ENCODE data around the gene JUP. TPM values are rescaled to one million over a fixed set of nuclear protein-coding genes. Genes with fewer than 3 reads are reported as not detected.

JUP gene
- total RNA-seq, 1 experiment from 2014 or later: 102 TPM

- H3K9ac ChIP-seq (ENCODE audit: low read length): peak within 1 kb of the TSS; percentile 41
These were observed 26.1 kb upstream of the JUP start, which contains the start of gene FKBP10 for GRCh38 chr17:41812381-41813151. FKBP10 (plus strand) TSS chr17:41813004; CDS start chr17:41813035, 31 bp downstream.

GRCh38 chr17:41811549-41812380 lies 25.3 kb upstream of the JUP start, which contains the start of gene P3H4:
P3H4 (minus strand) TSS chr17:41811949; CDS start chr17:41811915, 34 bp downstream.
- H3K4me2 ChIP-seq (ENCODE audit: low read depth, low read length, poor library complexity, severe bottlenecking): peak within 1 kb of the TSS; percentile 71
- no peaks in the 10 kb centered on the region for H4K20me1 ChIP-seq (ENCODE audit: insufficient read depth, low read depth, low read length)
- peak within 1 kb of the TSS; percentile 47; the same call in 1 of the 2 replicates for H3K4me3 ChIP-seq (ENCODE audit: low read length)
- no peak within 1 kb of the TSS for H3K27ac ChIP-seq (ENCODE audit: low read length)
- peak within 1 kb of the TSS; percentile 41 for H3K9ac ChIP-seq (ENCODE audit: low read length)
- peak within 1 kb of the TSS; percentile 60; the same call in 1 of the 2 replicates for H2AFZ ChIP-seq (ENCODE audit: low read length)
- H3K36me3 ChIP-seq (ENCODE audit: insufficient read depth, low read length): no peaks in the 10 kb centered on the region
- no peaks in the 10 kb centered on the region for H3K79me2 ChIP-seq (ENCODE audit: low read length)
- H3K4me1 ChIP-seq (ENCODE audit: low read length): peaks cover 12% of the 10 kb centered on the region
- peak; percentile 64 for DNase-seq
- H3K27me3 ChIP-seq (ENCODE audit: low read length): no peaks in the 10 kb centered on the region
- no peaks in the 10 kb centered on the region for H3K9me2 ChIP-seq (replicated peaks; ENCODE audit: insufficient read depth, low read length)
- H3K9me3 ChIP-seq (ENCODE audit: low read length): no peaks in the 10 kb centered on the region

More at GRCh38 chr17:41812381-41813151, 26.1 kb upstream of the JUP start, which contains the start of gene FKBP10:
- peak; percentile 67 for DNase-seq
- Histone ChIP-seq H2AFZ (ENCODE audit: low read length) (peak within 1 kb of the TSS; percentile 60; the same call in 1 of the 2 replicates), H3K79me2 (ENCODE audit: low read length) (no peaks in the 10 kb centered on the region), H3K27ac (ENCODE audit: low read length) (no peak within 1 kb of the TSS), H4K20me1 (ENCODE audit: insufficient read depth, low read depth, low read length) (no peaks in the 10 kb centered on the region), H3K4me2 (ENCODE audit: low read depth, low read length, poor library complexity, severe bottlenecking) (peak within 1 kb of the TSS; percentile 71), H3K9me3 (ENCODE audit: low read length) (no peaks in the 10 kb centered on the region), H3K4me3 (ENCODE audit: low read length) (peak within 1 kb of the TSS; percentile 47; the same call in 1 of the 2 replicates), H3K9me2 (replicated peaks; ENCODE audit: insufficient read depth, low read length) (no peaks in the 10 kb centered on the region), H3K36me3 (ENCODE audit: insufficient read depth, low read length) (no peaks in the 10 kb centered on the region), H3K4me1 (ENCODE audit: low read length) (peaks cover 12% of the 10 kb centered on the region), H3K27me3 (ENCODE audit: low read length) (no peaks in the 10 kb centered on the region)

DNA sequence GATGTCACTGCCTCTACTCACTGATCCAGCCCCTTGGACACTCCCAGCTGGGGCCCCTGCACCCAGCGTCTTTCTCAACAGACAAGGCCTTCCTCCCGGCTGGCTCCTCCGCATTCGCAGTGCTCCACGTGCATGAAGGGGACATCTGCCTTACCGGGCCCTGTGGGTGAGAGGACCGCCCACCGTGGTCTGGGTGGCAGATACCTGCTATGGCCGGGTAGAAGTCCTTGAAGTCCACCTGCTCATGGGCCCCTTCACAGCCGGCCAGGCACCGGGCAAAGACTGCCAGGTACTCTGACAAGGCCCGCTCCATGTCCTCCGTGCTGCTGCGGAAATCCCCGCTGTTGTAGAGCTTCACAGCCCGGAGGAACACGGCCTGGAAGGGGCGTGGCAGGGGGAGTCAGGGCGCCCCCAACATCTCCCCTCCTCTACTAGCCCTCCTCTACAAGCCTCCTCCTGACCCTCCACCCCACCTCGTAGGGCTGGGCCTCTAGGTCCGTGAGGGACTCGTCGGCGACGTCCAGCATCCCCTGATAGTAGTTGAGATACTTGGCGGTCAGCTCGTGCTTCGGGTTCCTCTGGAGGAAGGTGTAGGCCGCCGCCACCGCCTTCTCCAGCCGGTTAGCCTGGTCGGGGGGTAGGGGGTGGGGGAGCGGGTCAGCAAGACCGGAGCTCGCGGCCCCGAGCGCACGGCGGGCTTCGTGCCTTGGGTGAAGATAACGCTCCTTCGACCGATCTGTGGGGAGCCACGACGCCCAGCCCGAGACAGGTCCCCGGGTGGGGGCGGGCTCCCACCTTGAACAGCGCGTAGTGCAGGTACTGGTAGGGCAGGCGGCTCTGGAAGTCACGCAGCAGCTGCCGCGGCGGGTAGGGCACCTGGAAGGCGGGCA lies 24.4 kb upstream of the JUP start:
- Histone ChIP-seq H2AFZ (ENCODE audit: low read length) (no peak overlapping the region), H3K27ac (ENCODE audit: low read length) (no peak overlapping the region)

GRCh38 chr17:41806685-41807445 lies 20.4 kb upstream of the JUP start:
- no peaks in the 10 kb centered on the region for H3K27me3 ChIP-seq (ENCODE audit: low read length)
- H2AFZ ChIP-seq (ENCODE audit: low read length): no peak overlapping the region
- no peaks in the 10 kb centered on the region for H4K20me1 ChIP-seq (ENCODE audit: insufficient read depth, low read depth, low read length)
- H3K79me2 ChIP-seq (ENCODE audit: low read length): no peaks in the 10 kb centered on the region
- H3K36me3 ChIP-seq (ENCODE audit: insufficient read depth, low read length): no peaks in the 10 kb centered on the region
- H3K9ac ChIP-seq (ENCODE audit: low read length): no peak overlapping the region
- H3K4me3 ChIP-seq (ENCODE audit: low read length): no peak overlapping the region
- H3K27ac ChIP-seq (ENCODE audit: low read length): no peak overlapping the region
- DNase-seq: no peak
- no peaks in the 10 kb centered on the region for H3K9me3 ChIP-seq (ENCODE audit: low read length)
- peaks cover 13% of the 10 kb centered on the region for H3K4me1 ChIP-seq (ENCODE audit: low read length)
- no peaks in the 10 kb centered on the region for H3K9me2 ChIP-seq (replicated peaks; ENCODE audit: insufficient read depth, low read length)
- H3K4me2 ChIP-seq (ENCODE audit: low read depth, low read length, poor library complexity, severe bottlenecking): no peak overlapping the region

More for the DNA sequence above, 24.4 kb upstream of the JUP start:
- Histone ChIP-seq H3K9ac (ENCODE audit: low read length) (no peak overlapping the region), H4K20me1 (ENCODE audit: insufficient read depth, low read depth, low read length) (no peaks in the 10 kb centered on the region), H3K27me3 (ENCODE audit: low read length) (no peaks in the 10 kb centered on the region), H3K36me3 (ENCODE audit: insufficient read depth, low read length) (no peaks in the 10 kb centered on the region), H3K9me3 (ENCODE audit: low read length) (no peaks in the 10 kb centered on the region), H3K4me3 (ENCODE audit: low read length) (no peak overlapping the region), H3K9me2 (replicated peaks; ENCODE audit: insufficient read depth, low read length) (no peaks in the 10 kb centered on the region), H3K4me2 (ENCODE audit: low read depth, low read length, poor library complexity, severe bottlenecking) (no peak overlapping the region), H3K4me1 (ENCODE audit: low read length) (peaks cover 12% of the 10 kb centered on the region), H3K79me2 (ENCODE audit: low read length) (no peaks in the 10 kb centered on the region)
- no peak for DNase-seq

DNA sequence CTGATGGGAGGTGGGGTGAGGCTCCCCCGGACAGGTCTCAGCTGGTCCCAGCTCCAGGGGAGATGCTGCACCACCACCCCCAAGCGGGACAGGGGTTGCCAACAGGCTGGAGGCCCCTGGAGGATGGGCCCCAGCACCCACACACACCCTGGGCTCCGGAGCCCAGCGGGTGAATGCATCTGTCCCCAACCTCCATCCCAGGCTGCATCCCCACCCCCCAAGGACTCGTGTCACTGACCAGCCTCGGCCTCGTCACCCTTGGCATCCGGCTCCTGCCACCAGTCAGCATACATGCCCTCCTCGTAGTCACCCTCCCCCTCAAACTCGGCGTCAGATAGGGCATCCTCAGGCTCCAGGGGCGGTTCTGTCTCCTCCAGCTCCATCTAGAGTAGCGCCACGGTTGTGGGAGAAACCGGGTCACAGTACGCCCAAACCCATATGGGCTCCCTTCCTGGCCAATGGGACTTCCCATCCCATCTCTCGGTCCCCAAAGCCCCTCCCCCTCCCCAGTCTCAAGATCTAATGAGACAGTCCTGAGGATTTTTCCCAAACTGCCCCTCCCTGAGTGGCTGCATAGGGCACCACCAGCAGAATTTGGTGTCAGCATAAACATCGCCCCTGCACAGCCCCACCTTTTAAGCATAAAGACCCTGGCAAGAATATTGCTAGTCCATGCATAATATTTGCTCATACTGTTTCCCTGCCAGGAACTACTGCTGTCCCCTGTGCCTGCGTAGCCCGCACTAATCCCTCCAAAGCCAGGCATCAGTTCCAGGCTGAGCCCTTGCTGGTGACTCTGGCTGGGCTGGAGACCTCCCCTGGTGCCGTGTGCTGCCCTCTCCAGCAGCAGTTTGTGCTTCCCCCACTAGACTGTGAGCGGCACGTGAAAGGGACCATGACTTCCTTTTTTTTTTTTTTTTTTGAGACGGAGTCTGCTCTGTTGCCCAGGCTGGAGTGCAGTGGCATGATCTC lies 16.8 kb upstream of the JUP start:
- Histone ChIP-seq H4K20me1 (ENCODE audit: insufficient read depth, low read depth, low read length) (no peaks in the 10 kb centered on the region), H3K4me1 (ENCODE audit: low read length) (peaks cover 10% of the 10 kb centered on the region), H3K4me2 (ENCODE audit: low read depth, low read length, poor library complexity, severe bottlenecking) (peak overlapping the region; percentile 54), H3K27me3 (ENCODE audit: low read length) (no peaks in the 10 kb centered on the region), H3K9me3 (ENCODE audit: low read length) (no peaks in the 10 kb centered on the region), H3K27ac (ENCODE audit: low read length) (no peak overlapping the region), H3K79me2 (ENCODE audit: low read length) (no peaks in the 10 kb centered on the region), H3K4me3 (ENCODE audit: low read length) (peak overlapping the region; percentile 37; the same call in 1 of the 2 replicates), H2AFZ (ENCODE audit: low read length) (peak overlapping the region; percentile 93; the same call in 1 of the 2 replicates), H3K9ac (ENCODE audit: low read length) (peak overlapping the region; percentile 41), H3K9me2 (replicated peaks; ENCODE audit: insufficient read depth, low read length) (no peaks in the 10 kb centered on the region), H3K36me3 (ENCODE audit: insufficient read depth, low read length) (no peaks in the 10 kb centered on the region)
- peak; percentile 80 for DNase-seq

GRCh38 chr17:41801374-41802271 lies 15.1 kb upstream of the JUP start:
- Histone ChIP-seq H3K4me3 (ENCODE audit: low read length) (no peak overlapping the region), H3K9ac (ENCODE audit: low read length) (no peak overlapping the region), H3K9me3 (ENCODE audit: low read length) (no peaks in the 10 kb centered on the region), H3K4me2 (ENCODE audit: low read depth, low read length, poor library complexity, severe bottlenecking) (no peak overlapping the region), H3K27me3 (ENCODE audit: low read length) (no peaks in the 10 kb centered on the region), H3K79me2 (ENCODE audit: low read length) (no peaks in the 10 kb centered on the region), H3K36me3 (ENCODE audit: insufficient read depth, low read length) (no peaks in the 10 kb centered on the region), H4K20me1 (ENCODE audit: insufficient read depth, low read depth, low read length) (no peaks in the 10 kb centered on the region), H3K9me2 (replicated peaks; ENCODE audit: insufficient read depth, low read length) (no peaks in the 10 kb centered on the region), H3K27ac (ENCODE audit: low read length) (no peak overlapping the region), H3K4me1 (ENCODE audit: low read length) (peaks cover 10% of the 10 kb centered on the region), H2AFZ (ENCODE audit: low read length) (no peak overlapping the region)
- DNase-seq: peak; percentile 87

All from Karpas-422 (cell line).